PC-9 (cell line): ENCODE data around the gene ZNF33B.

ENCODE experiments used
- CTCF ChIP-seq: fragments of 200-600 bp; sonication (generic); conservative IDR thresholded peaks from 2 replicates; pipeline ENCODE4 v1.6.1; 2017; ENCODE audit warnings: mixed run types, antibody characterized with exemption, mild to moderate bottlenecking, moderate library complexity
- EZH2 ChIP-seq: fragments of 200-600 bp; sonication (generic); IDR thresholded peaks from 2 replicates; pipeline ENCODE4 v1.8.0; 2017; ENCODE audit warnings: antibody characterized with exemption, low read depth

- TF ChIP-seq CTCF (no peak), EZH2 (no peak)
These were observed 16.0 kb upstream of the ZNF33B start for GRCh38 chr10:42654419-42654818.
